Breast epithelium (tissue), 3 donors: ENCODE data around the gene TNC.

ENCODE experiments used
- POLR2A ChIP-seq: fragments of 450-650 bp; IDR thresholded peaks from one replicate; pipeline ENCODE4 v1.6.1; 2016; ENCODE audit warnings: antibody characterized with exemption, mild to moderate bottlenecking, moderate library complexity
- TF ChIP-seq, protein P1 (sequence below), 3 donors: fragments of 450-650 bp; IDR thresholded peaks; one replicate each; pipeline ENCODE4 v1.5.1; 2016 to 2017; ENCODE audit warnings: antibody characterized with exemption in 3 of 3, mild to moderate bottlenecking in 3 of 3, moderate library complexity in 3 of 3

- no peak for TF ChIP-seq POLR2A
- TF ChIP-seq, protein P1, sequence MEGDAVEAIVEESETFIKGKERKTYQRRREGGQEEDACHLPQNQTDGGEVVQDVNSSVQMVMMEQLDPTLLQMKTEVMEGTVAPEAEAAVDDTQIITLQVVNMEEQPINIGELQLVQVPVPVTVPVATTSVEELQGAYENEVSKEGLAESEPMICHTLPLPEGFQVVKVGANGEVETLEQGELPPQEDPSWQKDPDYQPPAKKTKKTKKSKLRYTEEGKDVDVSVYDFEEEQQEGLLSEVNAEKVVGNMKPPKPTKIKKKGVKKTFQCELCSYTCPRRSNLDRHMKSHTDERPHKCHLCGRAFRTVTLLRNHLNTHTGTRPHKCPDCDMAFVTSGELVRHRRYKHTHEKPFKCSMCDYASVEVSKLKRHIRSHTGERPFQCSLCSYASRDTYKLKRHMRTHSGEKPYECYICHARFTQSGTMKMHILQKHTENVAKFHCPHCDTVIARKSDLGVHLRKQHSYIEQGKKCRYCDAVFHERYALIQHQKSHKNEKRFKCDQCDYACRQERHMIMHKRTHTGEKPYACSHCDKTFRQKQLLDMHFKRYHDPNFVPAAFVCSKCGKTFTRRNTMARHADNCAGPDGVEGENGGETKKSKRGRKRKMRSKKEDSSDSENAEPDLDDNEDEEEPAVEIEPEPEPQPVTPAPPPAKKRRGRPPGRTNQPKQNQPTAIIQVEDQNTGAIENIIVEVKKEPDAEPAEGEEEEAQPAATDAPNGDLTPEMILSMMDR (IDR thresholded peaks at IDR 0.05), result no peak
Observed at GRCh38 chr9:115109486-115109885, 8.5 kb downstream of the TNC start.
